ENCODE measurements around the gene ZNF607. TPM values are rescaled to one million over a fixed set of nuclear protein-coding genes. Genes with fewer than 3 reads are reported as not detected.

Gene ZNF607
- total and polyA plus RNA-seq, 2 of the 8 experiments (the other 6 are each of a cell fraction or from before 2014, with no cell fraction given) = 6.7 to 15.9 TPM

GRCh38 chr19:37691881-37692504 is 27.6 kb downstream of the ZNF607 start (continued):
- TF ChIP-seq CHD7 (IDR thresholded peaks at IDR 0.05; ENCODE audit: insufficient replicate concordance, low read length) = no peak
- TF ChIP-seq EP300 (IDR thresholded peaks at IDR 0.05; ENCODE audit: borderline replicate concordance in 1 of 2, low read depth in 2 of 2, low read length in 2 of 2) = no peak
- no peak for TF ChIP-seq ZNF274 (IDR thresholded peaks at IDR 0.05; ENCODE audit: borderline replicate concordance, extremely low read depth, low read length)
- no peak for TF ChIP-seq USF2 (IDR thresholded peaks at IDR 0.05; ENCODE audit: low read length)
- TF ChIP-seq RBBP5 (IDR thresholded peaks at IDR 0.05; ENCODE audit: borderline replicate concordance, low read depth, low read length) = no peak
- no peak for TF ChIP-seq HDAC6 (IDR thresholded peaks at IDR 0.05; ENCODE audit: low read depth, low read length)
- TF ChIP-seq SUZ12 (IDR thresholded peaks at IDR 0.05; ENCODE audit: low read length) = no peak
